AG09309 (cell line): Measurements from ENCODE around the gene IL17REL.

Source experiments
- DNase-seq: peaks from one replicate; pipeline ENCODE4 v3.0.0-alpha.2; 2010; ENCODE audit warnings: low read depth
- H3K4me3 ChIP-seq: 2 replicates; pipeline ENCODE4 v1.5.1; 2011; ENCODE audit warnings: mild to moderate bottlenecking, low read depth, low read length, moderate library complexity; ENCODE audit not compliant: control insufficient read depth
- TF ChIP-seq, protein P1 (sequence below): IDR thresholded peaks from 2 replicates; pipeline ENCODE4 v1.5.1; 2011; ENCODE audit warnings: mild to moderate bottlenecking, low read depth, low read length, inconsistent platforms; ENCODE audit not compliant: insufficient read depth, control insufficient read depth; ENCODE audit errors: missing control alignments

The IL17REL gene

DNA sequence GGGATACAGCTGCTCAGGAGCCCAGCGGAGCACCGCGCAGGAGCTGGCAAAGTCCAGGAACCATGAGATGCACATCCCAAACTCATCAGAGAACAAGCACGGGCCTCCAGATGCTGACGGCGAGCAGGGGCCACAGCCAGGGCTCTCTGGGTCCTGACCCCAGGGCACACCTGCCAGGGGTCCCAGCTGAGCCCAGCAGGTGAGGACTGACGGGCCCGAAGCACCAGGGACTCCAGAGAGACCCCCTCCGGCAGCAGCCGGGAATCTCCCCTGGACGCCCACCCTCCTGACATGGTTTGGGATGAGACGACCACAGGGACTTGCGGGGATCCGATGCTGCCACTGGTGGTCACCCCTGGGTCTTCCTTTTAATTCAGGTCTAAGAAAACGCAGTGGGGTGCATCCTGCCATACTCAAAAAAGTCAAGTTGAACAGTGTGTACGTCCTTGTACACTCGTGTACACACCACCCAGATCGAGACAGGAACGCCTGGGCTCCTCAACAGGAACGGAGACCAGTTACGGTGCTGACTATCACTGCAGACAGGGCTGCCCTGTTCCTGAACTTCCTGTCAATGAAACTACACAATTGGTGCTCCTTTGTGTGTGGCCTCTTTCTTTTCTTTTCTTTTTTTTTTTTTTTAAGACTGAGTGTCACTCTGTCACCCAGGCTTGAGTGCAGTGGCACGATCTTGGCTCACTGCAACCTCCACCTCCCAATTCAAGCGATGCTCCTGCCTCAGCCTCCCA is 23.6 kb upstream of the IL17REL start:
- TF ChIP-seq, protein P1, sequence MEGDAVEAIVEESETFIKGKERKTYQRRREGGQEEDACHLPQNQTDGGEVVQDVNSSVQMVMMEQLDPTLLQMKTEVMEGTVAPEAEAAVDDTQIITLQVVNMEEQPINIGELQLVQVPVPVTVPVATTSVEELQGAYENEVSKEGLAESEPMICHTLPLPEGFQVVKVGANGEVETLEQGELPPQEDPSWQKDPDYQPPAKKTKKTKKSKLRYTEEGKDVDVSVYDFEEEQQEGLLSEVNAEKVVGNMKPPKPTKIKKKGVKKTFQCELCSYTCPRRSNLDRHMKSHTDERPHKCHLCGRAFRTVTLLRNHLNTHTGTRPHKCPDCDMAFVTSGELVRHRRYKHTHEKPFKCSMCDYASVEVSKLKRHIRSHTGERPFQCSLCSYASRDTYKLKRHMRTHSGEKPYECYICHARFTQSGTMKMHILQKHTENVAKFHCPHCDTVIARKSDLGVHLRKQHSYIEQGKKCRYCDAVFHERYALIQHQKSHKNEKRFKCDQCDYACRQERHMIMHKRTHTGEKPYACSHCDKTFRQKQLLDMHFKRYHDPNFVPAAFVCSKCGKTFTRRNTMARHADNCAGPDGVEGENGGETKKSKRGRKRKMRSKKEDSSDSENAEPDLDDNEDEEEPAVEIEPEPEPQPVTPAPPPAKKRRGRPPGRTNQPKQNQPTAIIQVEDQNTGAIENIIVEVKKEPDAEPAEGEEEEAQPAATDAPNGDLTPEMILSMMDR: no peak
- no peak for DNase-seq
- no peak overlapping the region for H3K4me3 ChIP-seq

DNA sequence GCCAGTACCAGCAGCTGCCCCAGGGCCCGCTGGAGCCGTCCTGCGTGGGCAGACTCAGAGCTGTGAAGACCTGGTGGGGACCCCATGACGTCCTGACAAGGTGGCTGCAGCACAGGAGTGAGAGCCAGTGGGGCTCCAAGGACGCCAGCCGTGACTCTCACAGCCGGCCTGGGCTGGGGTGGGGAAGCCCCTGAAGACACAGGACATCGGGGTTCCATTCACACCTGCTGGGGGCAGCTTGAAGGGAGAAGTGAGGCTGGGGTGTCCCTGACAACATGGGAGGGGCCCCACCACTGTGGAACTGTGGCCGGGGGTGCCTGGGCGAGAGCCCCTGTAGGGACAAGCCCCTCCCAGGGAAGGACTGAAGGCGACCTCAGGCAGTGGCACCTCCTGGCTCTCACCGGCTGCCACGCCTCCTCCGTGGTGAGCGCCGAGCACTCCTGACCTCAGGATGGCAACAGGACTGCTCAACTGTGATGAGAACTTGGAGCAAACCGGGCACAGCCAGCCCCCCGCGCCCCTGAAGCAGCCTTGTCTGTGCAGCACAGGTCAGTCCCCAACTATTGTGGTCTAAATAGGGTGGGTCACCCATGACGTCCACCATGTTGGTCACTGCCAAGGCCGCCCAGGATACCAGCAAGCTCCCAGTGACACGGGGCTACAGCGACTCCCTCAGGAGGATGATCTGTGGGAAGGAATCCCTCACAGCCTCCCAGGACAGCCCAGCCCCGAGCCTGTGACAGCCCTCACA is 22.7 kb upstream of the IL17REL start:
- DNase-seq: no peak
- TF ChIP-seq, protein P1: no peak
- H3K4me3 ChIP-seq: no peak overlapping the region

DNA sequence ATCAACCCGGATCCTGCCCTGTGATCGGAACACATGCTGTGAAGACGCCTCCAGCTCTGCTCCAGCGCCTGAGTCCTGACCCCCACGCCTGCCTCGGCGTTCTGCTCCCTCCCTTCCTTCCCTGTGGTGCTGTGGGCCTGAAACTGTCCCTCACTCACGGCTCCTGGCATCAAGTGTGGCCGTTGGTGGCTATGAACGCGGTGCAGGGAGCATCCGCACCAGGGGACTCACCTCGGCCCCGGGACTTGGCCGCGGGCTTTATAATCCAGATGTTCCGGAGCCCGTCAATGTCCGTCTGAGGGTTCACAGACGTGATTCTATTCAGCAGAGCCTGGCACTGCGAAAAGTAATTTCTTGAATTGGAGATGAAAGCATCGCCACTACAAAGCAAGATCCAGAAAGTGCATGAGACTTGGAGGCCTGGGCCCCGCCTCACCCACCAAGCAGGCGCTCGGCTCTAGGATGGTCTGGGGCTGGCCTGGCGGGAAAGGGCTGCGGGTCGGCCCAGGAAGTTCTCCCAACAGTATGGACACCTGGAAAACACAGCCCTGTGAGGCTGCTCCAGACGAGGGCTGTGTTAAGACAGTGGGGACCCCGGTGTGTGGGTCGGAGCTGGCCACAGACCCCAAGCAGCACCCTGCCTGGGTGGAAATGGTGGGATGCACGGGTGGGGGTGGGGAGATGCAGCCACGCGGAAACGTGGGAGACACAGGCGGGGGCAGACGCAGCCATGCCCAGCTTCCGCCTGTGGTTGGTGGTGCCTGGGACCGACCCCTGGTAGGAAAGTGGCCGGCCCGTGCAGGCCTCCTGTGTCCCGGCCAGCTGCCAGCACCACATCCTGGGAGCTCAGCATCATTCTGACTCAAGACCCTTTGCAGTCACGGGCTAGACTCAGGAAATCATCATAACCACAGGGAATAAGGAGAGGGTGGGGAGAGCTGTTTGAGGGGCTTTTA is 21.8 kb upstream of the IL17REL start:
- DNase-seq: no peak
- H3K4me3 ChIP-seq: no peak overlapping the region
- TF ChIP-seq, protein P1: no peak

DNA sequence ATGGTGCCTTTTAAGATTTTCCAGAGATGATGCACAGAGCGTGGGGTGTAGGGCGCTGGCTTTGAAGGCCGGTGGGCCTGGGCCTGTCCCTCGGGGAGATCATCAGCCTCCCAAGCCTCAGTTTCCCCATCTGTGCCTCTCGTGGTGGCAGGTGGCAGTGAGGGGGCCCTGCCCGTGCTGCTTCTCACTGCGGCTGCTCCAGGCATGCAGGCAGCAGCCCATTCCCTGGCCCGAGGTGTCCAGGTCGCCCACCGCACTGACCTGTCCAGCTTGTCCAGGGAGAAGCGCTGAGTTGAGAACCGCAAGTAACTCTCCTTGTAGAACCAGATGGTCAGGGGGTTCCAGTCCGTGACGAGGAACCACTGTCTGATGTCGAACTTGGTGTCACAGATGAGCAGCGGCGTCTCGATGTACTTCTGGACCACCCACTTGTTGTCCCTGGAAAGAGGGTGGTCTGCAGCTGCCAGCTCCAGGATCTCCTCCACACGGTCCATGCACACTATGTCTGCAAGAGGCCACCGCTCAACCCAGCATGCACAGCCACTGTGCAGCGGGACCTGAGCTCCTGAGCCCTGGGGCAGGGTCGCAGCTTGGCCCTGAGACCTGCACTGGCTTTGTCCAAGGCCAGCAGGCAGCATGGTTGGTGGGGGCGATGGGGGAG is 20.5 kb upstream of the IL17REL start:
- H3K4me3 ChIP-seq: no peak overlapping the region
- no peak for DNase-seq
- TF ChIP-seq, protein P1: no peak

DNA sequence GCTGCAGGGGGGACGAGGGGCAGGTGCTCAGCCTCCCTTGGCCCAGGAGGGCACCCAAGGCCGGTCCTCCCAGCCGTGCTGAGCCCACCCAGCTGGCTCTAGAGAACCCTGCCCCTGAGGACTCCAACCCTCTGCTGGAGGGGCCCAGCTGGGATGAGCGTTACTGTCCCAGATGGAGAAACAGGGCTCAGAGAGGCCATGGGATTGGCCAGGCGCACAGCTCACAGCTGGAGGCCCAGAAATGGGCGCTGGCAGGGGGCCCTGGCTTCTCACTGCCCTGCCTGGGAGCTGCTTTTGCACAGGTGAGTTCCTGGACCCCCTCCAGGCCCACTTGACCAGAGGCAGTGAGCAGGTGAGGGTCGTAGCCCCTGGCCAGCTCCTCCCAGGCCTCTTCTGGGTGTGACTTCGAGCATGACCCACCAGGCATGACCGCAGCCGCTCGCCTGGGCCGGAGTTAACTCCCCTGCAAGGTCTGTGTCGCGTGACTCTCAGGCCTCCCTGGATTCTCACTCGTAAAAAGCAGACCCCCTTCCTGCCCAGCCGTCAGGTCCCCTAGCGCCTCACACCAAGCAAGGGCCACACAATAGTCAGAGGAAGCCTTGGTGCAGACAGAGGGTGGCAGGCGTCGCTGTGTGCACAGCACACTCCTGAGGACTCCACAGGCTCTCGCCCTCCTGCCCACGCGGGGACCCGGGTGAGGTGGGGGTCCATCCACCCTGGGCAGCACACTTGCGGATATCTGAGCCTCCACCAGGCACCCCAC is 19.7 kb upstream of the IL17REL start:
- no peak for DNase-seq
- H3K4me3 ChIP-seq: no peak overlapping the region
- TF ChIP-seq, protein P1: no peak
